SH-SY5Y (cell line): ENCODE data around the gene TXNL1.
A peak's percentile ranks its signal among the peaks of the same experiment; 100 is the strongest.

Experiments used
- GATA2 ChIP-seq: IDR thresholded peaks from 2 replicates; pipeline ENCODE4 v1.6.1; 2011; ENCODE audit warnings: mild to moderate bottlenecking, low read depth, low read length
- GATA3 ChIP-seq: IDR thresholded peaks from 2 replicates; pipeline ENCODE4 v1.6.1; 2011; ENCODE audit warnings: low read depth, mild to moderate bottlenecking, low read length, moderate library complexity

TXNL1 gene

GRCh38 chr18:56650944-56651770 is 12.8 kb upstream of the TXNL1 start, which contains the start of gene WDR7:
WDR7 (plus strand) TSS chr18:56651359; CDS start chr18:56672516, 21,157 bp downstream.
- peak; percentile 35; the same call in 1 of the 2 replicates for TF ChIP-seq GATA2
- TF ChIP-seq GATA3: no peak

DNA sequence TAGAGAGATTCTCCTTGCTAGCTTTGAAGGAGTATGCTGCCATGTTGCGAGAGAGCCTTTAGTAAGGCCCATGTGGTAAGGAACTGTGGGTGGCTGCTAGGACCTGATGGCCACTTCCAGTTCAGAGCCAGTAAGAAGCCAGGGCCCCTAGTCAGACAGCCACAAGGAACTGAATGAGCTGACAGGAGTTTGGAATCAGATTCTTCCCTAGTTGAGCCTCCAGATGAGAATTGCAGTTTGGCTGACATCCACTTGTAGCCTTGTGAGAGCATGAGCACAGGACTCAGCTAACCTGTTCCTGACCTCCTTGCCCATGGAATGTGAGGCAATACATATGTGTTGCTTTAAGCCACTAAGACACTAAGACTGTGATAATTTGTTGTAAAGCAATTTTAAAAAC is 11.6 kb upstream of the TXNL1 start:
- TF ChIP-seq GATA2 (no peak), GATA3 (no peak)

DNA sequence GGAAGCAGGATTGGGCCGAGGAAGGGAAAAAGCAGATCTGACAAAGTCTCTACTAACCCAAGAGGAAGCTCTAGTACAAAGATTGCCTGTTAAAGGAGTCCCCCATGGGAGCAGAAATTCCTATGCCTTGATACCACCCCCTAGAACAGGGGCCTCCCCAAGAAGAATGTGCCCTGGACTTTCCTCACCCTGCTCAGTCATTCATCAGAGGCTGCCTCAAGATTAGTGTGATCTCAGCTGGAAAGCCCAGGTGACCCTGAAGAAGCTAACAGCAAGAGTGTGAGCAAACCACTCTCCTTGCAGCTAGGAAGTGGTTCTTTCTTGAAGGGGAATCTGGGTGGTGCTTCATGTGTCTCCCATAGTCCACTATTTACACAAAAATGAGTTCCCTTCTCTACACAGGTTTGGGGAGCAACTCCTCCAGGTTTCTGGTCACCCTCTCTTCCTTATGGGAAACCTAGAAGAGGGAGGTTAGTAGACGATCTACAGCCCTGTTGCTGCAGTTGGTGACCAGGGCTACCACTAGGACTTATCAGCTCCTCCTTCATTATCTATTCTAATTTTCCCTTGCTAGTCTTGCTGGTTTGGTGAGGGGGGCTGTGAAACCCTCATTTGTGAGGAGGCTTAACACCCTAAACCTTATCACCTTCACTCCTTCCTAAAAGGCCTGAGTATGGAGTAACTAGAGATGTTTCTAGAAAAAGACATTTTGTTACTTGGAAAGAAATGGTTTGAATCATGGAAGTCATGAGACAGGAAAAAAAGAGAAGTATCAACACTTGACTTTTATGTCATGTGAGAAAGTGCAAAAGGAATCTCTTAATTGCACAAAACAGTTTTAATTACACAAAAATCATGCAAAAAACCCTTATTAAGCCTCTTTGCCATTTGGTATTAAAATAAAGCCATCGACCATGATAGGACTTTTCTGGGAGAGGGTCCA is 9.8 kb upstream of the TXNL1 start:
- TF ChIP-seq GATA2 (no peak), GATA3 (no peak)

DNA sequence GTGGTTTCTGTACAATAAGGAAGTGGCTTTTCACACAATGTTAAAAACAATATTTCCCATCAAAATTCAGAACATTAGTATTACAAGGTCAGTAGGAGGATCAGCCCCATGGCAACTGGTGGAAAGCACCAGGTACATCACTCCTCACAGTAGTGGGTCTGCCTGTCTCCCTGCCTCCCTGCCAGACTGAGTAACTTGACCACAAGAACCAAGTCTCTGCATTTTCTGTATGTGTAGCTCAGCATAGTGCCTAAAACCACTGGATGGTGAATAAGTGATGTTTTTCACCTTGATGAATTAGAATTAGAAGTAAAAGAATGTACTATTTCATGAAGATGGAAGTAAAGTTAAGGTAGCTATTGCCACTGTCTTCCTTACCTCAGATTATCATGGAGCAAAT is 8.7 kb upstream of the TXNL1 start:
- TF ChIP-seq GATA3 (no peak), GATA2 (no peak)

GRCh38 chr18:56645415-56646016 is 7.1 kb upstream of the TXNL1 start:
- TF ChIP-seq GATA3 (no peak), GATA2 (no peak)

GRCh38 chr18:56643381-56643780 is 5.0 kb upstream of the TXNL1 start:
- TF ChIP-seq GATA2 (no peak), GATA3 (no peak)

GRCh38 chr18:56641714-56642337 is 3.4 kb upstream of the TXNL1 start:
- no peak for TF ChIP-seq GATA2
- no peak for TF ChIP-seq GATA3

GRCh38 chr18:56639571-56639970 is 1.2 kb upstream of the TXNL1 start:
- TF ChIP-seq GATA2: no peak

DNA sequence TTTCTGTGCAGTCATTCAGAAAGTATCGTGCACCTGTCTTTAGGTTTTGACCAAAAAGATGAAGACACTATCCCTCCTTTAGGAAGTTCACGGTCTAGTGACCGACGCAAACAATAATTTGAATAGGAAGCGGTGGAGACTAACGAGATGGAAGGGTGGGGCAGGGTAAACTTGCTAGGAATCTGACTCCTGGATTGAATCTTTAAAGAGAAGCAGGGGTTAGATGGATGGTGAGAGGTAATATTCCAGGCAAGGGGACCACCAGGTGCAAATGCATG is 651 bp upstream of the TXNL1 start:
- no peak for TF ChIP-seq GATA2
- no peak for TF ChIP-seq GATA3

DNA sequence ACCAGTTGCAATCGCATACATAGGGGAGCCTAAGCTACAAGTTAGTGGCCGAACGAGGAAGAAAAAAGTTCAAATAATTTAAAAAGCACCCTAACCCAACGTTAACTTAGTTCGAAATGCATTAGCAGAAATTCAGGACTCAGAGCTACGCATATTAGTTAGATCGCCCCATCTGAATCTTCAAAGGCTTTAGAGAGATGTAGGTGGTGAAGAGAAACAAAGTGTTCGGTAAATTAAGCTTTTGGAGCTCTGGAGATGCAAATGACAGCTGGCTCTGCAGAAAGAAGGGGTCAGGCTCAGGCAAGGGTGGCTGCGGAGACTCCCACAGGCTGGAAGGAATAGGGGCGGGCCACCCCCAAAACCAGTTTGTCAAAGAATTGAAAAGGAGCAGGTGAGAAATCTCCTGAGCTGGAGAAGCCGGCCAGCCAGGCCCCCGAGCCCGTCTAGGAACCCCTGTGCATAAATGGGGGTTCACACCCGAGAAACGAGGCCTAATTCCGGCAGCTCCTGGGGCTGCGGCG is 621 bp downstream of the TXNL1 start:
- TF ChIP-seq GATA2 (no peak), GATA3 (no peak)

- no peak for TF ChIP-seq GATA2
- no peak for TF ChIP-seq GATA3
These were observed 1.2 kb downstream of the TXNL1 start for GRCh38 chr18:56637176-56637575.

GRCh38 chr18:56635007-56635406 is 3.4 kb downstream of the TXNL1 start:
- TF ChIP-seq GATA2: no peak

- TF ChIP-seq GATA2: no peak
- no peak for TF ChIP-seq GATA3
These were observed 6.0 kb downstream of the TXNL1 start for GRCh38 chr18:56632070-56633022.
